ENCODE data around the gene CHAMP1.

DNA sequence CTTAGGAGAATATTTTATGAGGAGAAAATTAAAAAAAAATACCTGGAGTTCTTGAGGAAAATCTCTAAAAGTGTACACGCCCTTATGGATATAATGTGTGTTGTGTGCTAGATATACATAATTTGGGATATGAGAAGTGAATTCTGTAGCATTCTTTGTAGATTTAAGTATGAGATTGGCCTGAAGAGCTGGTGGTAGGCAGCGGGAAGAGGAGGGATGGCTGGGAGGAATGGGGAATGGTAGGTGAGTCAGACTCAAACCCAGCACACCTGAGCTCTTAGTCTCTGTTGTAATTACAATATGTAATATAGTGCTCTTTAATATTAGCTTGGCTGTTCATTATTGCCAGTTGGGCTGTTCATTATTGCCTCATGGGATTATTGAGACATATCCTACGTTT, 7.0 kb downstream of the CHAMP1 start:
- no peak for TF ChIP-seq CBX5 (CRISPR knock-in tag; IDR thresholded peaks at IDR 0.05; ENCODE audit: borderline replicate concordance)
- TF ChIP-seq, protein P1, sequence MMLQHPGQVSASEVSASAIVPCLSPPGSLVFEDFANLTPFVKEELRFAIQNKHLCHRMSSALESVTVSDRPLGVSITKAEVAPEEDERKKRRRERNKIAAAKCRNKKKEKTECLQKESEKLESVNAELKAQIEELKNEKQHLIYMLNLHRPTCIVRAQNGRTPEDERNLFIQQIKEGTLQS (CRISPR knock-in tag; IDR thresholded peaks at IDR 0.05), result no peak
- TF ChIP-seq KDM5A (IDR thresholded peaks at IDR 0.05; ENCODE audit: borderline replicate concordance, low read length), result no peak
- TF ChIP-seq, protein P2, sequence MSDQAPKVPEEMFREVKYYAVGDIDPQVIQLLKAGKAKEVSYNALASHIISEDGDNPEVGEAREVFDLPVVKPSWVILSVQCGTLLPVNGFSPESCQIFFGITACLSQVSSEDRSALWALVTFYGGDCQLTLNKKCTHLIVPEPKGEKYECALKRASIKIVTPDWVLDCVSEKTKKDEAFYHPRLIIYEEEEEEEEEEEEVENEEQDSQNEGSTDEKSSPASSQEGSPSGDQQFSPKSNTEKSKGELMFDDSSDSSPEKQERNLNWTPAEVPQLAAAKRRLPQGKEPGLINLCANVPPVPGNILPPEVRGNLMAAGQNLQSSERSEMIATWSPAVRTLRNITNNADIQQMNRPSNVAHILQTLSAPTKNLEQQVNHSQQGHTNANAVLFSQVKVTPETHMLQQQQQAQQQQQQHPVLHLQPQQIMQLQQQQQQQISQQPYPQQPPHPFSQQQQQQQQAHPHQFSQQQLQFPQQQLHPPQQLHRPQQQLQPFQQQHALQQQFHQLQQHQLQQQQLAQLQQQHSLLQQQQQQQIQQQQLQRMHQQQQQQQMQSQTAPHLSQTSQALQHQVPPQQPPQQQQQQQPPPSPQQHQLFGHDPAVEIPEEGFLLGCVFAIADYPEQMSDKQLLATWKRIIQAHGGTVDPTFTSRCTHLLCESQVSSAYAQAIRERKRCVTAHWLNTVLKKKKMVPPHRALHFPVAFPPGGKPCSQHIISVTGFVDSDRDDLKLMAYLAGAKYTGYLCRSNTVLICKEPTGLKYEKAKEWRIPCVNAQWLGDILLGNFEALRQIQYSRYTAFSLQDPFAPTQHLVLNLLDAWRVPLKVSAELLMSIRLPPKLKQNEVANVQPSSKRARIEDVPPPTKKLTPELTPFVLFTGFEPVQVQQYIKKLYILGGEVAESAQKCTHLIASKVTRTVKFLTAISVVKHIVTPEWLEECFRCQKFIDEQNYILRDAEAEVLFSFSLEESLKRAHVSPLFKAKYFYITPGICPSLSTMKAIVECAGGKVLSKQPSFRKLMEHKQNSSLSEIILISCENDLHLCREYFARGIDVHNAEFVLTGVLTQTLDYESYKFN (CRISPR knock-in tag; conservative IDR thresholded peaks at IDR 0.05), result no peak
- TF ChIP-seq JUNB (CRISPR knock-in tag; IDR thresholded peaks at IDR 0.05; ENCODE audit: borderline replicate concordance), result no peak
- TF ChIP-seq, protein P3, sequence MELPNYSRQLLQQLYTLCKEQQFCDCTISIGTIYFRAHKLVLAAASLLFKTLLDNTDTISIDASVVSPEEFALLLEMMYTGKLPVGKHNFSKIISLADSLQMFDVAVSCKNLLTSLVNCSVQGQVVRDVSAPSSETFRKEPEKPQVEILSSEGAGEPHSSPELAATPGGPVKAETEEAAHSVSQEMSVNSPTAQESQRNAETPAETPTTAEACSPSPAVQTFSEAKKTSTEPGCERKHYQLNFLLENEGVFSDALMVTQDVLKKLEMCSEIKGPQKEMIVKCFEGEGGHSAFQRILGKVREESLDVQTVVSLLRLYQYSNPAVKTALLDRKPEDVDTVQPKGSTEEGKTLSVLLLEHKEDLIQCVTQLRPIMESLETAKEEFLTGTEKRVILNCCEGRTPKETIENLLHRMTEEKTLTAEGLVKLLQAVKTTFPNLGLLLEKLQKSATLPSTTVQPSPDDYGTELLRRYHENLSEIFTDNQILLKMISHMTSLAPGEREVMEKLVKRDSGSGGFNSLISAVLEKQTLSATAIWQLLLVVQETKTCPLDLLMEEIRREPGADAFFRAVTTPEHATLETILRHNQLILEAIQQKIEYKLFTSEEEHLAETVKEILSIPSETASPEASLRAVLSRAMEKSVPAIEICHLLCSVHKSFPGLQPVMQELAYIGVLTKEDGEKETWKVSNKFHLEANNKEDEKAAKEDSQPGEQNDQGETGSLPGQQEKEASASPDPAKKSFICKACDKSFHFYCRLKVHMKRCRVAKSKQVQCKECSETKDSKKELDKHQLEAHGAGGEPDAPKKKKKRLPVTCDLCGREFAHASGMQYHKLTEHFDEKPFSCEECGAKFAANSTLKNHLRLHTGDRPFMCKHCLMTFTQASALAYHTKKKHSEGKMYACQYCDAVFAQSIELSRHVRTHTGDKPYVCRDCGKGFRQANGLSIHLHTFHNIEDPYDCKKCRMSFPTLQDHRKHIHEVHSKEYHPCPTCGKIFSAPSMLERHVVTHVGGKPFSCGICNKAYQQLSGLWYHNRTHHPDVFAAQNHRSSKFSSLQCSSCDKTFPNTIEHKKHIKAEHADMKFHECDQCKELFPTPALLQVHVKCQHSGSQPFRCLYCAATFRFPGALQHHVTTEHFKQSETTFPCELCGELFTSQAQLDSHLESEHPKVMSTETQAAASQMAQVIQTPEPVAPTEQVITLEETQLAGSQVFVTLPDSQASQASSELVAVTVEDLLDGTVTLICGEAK (IDR thresholded peaks at IDR 0.05), result no peak
- TF ChIP-seq, protein P3 (CRISPR knock-in tag; IDR thresholded peaks at IDR 0.05), result no peak
